Ovary (tissue), 9 donors: ENCODE data around the gene LPIN1. TPM values are rescaled to one million over a fixed set of nuclear protein-coding genes. Genes with fewer than 3 reads are reported as not detected.

Experiments
- DNase-seq, 5 donors: peaks; one replicate each; pipeline ENCODE4 v3.0.0-alpha.2; 2019 to 2020
- H3K27ac ChIP-seq, 2 donors: fragments of 200-600 bp; one replicate each; pipeline versions ENCODE4 v1.5.1 to v1.8.0; 2019 to 2022
- H3K27me3 ChIP-seq: fragments of 200-600 bp; one replicate; pipeline ENCODE4 v1.8.0; 2022
- H3K36me3 ChIP-seq: fragments of 200-600 bp; sonication (generic); one replicate; pipeline ENCODE4 v1.5.1; 2019
- H3K4me1 ChIP-seq: one replicate; pipeline ENCODE4 v1.8.1; 2013; ENCODE audit warnings: mild to moderate bottlenecking, moderate library complexity; ENCODE audit not compliant: insufficient read depth
- H3K4me3 ChIP-seq: fragments of 200-600 bp; sonication (generic); one replicate; pipeline ENCODE4 v1.5.1; 2017
- H3K9me3 ChIP-seq, 2 donors: fragments of 200-600 bp in 1 of 2; sonication (generic) in 1 of 2; one replicate each; pipeline versions ENCODE4 v1.5.1 to v1.8.1; 2013 to 2019; ENCODE audit warnings: mild to moderate bottlenecking in 1 of 2, moderate library complexity in 1 of 2
- EP300 ChIP-seq: sonication (generic); formaldehyde crosslinking; IDR thresholded peaks from one replicate; pipeline ENCODE4 v1.6.1; 2017; ENCODE audit warnings: antibody characterized with exemption
- POLR2A ChIP-seq: fragments of 450-650 bp; IDR thresholded peaks from one replicate; pipeline ENCODE4 v1.6.1; 2017; ENCODE audit warnings: antibody characterized with exemption, mild to moderate bottlenecking, moderate library complexity
- WGBS, 3 donors: extraction: QIAGEN DNeasy Blood & Tissue Kit in 1 of 3; methylation state at CpG; one replicate each; pipeline versions ENCODE4 v1.1.5 to v1.1.7; 2013 to 2017; 5-methylcytosine and 5-hydroxymethylcytosine counted together
- intact Hi-C, 4 donors: fragments of 100-400 bp; cut with DNase I; formaldehyde crosslinking; loops; one replicate each; pipeline versions ENCODE4 v1.11.0 to v1.15.1; 2022 to 2023
- polyA plus RNA-seq, 2 donors: library from polyadenylated mRNA; stranded (reverse); fragments of 200-250 nt in 1 of 2; fragments of 350-450 nt in 1 of 2; fragmentation: Illumina TruSeq in 1 of 2; extraction: RNeasy Lipid Tissue Mini Kit (QIAGEN cat#74804) in 1 of 2; gene quantifications; one replicate each; pipeline ENCODE4 v1.2.3, GENCODE V29; 2013 to 2014
- total RNA-seq, 7 donors: library from RNA; depleted of rRNA in 2 of 7; stranded (reverse); fragments of >200 nt in 2 of 7; fragmentation: NEBNext Ultra II Directional in 3 of 7; extraction: Animal tissue kit (Norgen Biotek cat#: 25700) in 3 of 7; gene quantifications; one replicate each; pipeline versions ENCODE4 v1.1.0 to v1.2.4, GENCODE V29; 2016 to 2023
- TF ChIP-seq, protein P1 (sequence below), 3 donors: fragments of 450-650 bp in 2 of 3; fragments of 200-600 bp in 1 of 3; IDR thresholded peaks; one replicate each; pipeline versions ENCODE4 v1.5.1 to v1.8.0; 2016 to 2022; ENCODE audit warnings: antibody characterized with exemption in 3 of 3, mild to moderate bottlenecking in 1 of 3
- donor health status: DM: no; HTN: no; CAD: no; lungs with moderate emphysema.
- donor health status: DM: no; HTN: no; CAD: no.
- donor health status: Bipolar disorder and iron deficiency.
- donor health status: DM: yes; HTN: yes; CAD: no.
- donor health status: DM: no; HTN: no; CAD: no.
- donor health status: DM: yes; HTN: yes; CAD: no.

LPIN1 gene
- total and polyA plus RNA-seq, 9 donors, result 19.9 to 144 (median 50.8) TPM

GRCh38 chr2:11796190-11797171 is 50.0 kb downstream of the LPIN1 start:
- intact Hi-C loops, result no loop called here
- no peak for DNase-seq
- Histone ChIP-seq H3K4me3 (no peak overlapping the region), H3K9me3 (no peaks in the 10 kb centered on the region), H3K27ac (no peak overlapping the region), H3K36me3 (no peaks in the 10 kb centered on the region), H3K27me3 (no peaks in the 10 kb centered on the region), H3K4me1 (no peaks in the 10 kb centered on the region)
- WGBS, 3 donors, result 82 to 84% (median 83%) methylated on average over 18 of the region's 18 CpGs
- TF ChIP-seq, protein P1, sequence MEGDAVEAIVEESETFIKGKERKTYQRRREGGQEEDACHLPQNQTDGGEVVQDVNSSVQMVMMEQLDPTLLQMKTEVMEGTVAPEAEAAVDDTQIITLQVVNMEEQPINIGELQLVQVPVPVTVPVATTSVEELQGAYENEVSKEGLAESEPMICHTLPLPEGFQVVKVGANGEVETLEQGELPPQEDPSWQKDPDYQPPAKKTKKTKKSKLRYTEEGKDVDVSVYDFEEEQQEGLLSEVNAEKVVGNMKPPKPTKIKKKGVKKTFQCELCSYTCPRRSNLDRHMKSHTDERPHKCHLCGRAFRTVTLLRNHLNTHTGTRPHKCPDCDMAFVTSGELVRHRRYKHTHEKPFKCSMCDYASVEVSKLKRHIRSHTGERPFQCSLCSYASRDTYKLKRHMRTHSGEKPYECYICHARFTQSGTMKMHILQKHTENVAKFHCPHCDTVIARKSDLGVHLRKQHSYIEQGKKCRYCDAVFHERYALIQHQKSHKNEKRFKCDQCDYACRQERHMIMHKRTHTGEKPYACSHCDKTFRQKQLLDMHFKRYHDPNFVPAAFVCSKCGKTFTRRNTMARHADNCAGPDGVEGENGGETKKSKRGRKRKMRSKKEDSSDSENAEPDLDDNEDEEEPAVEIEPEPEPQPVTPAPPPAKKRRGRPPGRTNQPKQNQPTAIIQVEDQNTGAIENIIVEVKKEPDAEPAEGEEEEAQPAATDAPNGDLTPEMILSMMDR (IDR thresholded peaks at IDR 0.05), result no peak
- TF ChIP-seq POLR2A, result no peak
- no peak for TF ChIP-seq EP300

- no peak for DNase-seq
- TF ChIP-seq POLR2A, result no peak
- TF ChIP-seq, protein P1 (IDR thresholded peaks at IDR 0.05), result no peak
- no peak for TF ChIP-seq EP300
- Histone ChIP-seq H3K27me3 (no peaks in the 10 kb centered on the region), H3K9me3 (no peaks in the 10 kb centered on the region), H3K36me3 (no peaks in the 10 kb centered on the region), H3K4me1 (no peaks in the 10 kb centered on the region), H3K27ac (no peak overlapping the region), H3K4me3 (no peak overlapping the region)
- intact Hi-C loops, result no loop called here
- WGBS, 3 donors, result 83 to 92% (median 91%) methylated on average over 6 of the region's 6 CpGs
Observed at GRCh38 chr2:11797846-11798245, 51.4 kb downstream of the LPIN1 start.

DNA sequence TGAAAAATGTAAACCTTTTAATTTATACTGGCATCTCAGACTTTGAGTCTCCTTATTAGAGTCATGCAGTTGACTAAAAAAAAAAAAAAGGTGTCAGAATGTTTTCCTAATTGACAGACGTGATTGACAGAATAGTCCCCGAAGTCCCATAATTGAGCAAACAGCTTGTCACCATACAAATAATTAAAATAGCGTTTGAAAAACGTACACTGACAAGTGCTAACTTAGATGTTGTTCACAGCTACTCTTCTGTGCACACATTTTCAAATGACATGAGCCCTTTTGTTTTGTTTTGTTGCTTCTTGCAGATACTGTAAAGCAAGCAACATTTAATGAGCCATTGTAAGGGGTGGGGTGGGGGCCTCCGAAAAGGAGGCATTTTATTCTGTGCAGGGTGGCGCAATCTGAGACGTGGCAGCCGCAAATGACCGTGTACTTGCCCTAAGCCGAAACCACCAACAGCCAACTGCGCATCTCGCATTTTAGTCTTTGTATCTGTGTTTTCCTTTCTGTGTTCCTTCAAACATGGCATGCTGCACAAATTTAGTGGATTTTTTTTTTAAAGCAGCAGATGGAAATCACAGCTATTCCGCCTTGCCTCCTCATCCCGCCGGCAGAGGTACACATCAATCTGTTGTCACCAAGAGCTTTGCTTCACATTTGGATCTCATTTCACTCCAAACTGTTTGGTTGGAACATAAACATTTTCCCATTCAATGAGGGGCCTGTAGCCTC is 52.4 kb downstream of the LPIN1 start:
- no peaks in the 10 kb centered on the region for H3K27me3 ChIP-seq
- H3K4me3 ChIP-seq, result no peak overlapping the region
- H3K36me3 ChIP-seq, result no peaks in the 10 kb centered on the region
- no peaks in the 10 kb centered on the region for H3K4me1 ChIP-seq
- no peaks in the 10 kb centered on the region for H3K9me3 ChIP-seq
- TF ChIP-seq, protein P1 (IDR thresholded peaks at IDR 0.05), result no peak
- TF ChIP-seq POLR2A (no peak), EP300 (no peak)
- WGBS, 3 donors, result 89 to 95% (median 95%) methylated on average over 15 of the region's 15 CpGs
- no peak for DNase-seq
- intact Hi-C loops, result no loop called here
- H3K27ac ChIP-seq, result no peak overlapping the region

GRCh38 chr2:11799826-11800225 is 53.4 kb downstream of the LPIN1 start:
- Histone ChIP-seq H3K36me3 (no peaks in the 10 kb centered on the region), H3K4me3 (no peak overlapping the region), H3K27ac (no peak overlapping the region), H3K27me3 (no peaks in the 10 kb centered on the region), H3K4me1 (no peaks in the 10 kb centered on the region), H3K9me3 (no peaks in the 10 kb centered on the region)
- TF ChIP-seq POLR2A, result no peak
- intact Hi-C loops, result no loop called here
- no peak for DNase-seq
- 81 to 92% (median 90%) methylated on average over 8 of the region's 8 CpGs for WGBS, 3 donors
